Fibroblast of mammary gland (primary cell): ENCODE measurements around the gene ARRDC5.
"Not testable (repeated sequence)": the region's sequence is repeated elsewhere in the genome, so short reads cannot be mapped to it uniquely, and the experiment has no call there.

Source experiments
- DNase-seq: peaks from one replicate; pipeline ENCODE4 v3.0.0-alpha.2; 2010; ENCODE audit warnings: low read depth
- H3K4me3 ChIP-seq: 2 replicates; pipeline ENCODE4 v1.5.1; 2011; ENCODE audit warnings: low read depth, mild to moderate bottlenecking, low read length, moderate library complexity; ENCODE audit not compliant: control insufficient read depth
- TF ChIP-seq, protein P1 (sequence below): conservative IDR thresholded peaks from 2 replicates; pipeline ENCODE4 v1.5.1; 2011; ENCODE audit warnings: low read depth, low read length, inconsistent platforms; ENCODE audit not compliant: control insufficient read depth, insufficient read depth

ARRDC5 gene

DNA sequence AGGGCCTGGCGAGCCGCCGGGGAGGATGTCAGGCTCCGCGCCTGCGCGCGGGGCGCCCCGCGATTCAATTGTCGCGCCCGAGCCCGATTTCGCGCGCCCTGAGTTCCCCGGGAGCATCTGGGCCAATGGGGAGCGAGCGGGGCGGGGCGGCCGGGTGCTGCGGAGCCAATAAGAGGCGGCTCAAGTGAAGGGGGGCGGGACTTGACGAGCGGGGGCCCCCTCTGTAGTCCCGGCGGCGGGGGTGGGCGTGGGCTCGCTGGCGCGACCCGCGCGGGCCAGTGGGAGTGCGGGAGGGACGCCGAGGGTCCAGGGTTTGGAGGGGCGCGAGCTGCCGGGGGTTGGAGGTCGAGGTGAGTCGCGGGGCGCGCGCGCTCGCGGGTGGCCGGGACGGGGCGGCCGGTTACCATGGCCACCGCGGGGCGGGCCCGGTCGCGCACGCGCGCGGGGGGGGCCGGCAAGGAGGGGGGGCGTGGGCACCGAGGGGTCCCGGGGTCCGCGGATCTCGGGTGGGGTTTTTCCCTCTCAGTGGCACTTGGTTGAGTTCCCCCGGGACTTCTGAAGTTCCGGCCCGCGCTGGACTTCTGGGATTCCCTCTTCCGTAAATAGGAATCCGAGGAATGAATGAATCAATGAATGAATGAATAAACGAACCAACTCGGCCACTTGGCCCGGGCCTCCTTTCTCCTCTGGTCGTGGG, 7.3 kb upstream of the ARRDC5 start:
- H3K4me3 ChIP-seq, result peak overlapping the region; percentile 68
- TF ChIP-seq, protein P1, sequence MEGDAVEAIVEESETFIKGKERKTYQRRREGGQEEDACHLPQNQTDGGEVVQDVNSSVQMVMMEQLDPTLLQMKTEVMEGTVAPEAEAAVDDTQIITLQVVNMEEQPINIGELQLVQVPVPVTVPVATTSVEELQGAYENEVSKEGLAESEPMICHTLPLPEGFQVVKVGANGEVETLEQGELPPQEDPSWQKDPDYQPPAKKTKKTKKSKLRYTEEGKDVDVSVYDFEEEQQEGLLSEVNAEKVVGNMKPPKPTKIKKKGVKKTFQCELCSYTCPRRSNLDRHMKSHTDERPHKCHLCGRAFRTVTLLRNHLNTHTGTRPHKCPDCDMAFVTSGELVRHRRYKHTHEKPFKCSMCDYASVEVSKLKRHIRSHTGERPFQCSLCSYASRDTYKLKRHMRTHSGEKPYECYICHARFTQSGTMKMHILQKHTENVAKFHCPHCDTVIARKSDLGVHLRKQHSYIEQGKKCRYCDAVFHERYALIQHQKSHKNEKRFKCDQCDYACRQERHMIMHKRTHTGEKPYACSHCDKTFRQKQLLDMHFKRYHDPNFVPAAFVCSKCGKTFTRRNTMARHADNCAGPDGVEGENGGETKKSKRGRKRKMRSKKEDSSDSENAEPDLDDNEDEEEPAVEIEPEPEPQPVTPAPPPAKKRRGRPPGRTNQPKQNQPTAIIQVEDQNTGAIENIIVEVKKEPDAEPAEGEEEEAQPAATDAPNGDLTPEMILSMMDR, result no peak
- peak; percentile 77 for DNase-seq

DNA sequence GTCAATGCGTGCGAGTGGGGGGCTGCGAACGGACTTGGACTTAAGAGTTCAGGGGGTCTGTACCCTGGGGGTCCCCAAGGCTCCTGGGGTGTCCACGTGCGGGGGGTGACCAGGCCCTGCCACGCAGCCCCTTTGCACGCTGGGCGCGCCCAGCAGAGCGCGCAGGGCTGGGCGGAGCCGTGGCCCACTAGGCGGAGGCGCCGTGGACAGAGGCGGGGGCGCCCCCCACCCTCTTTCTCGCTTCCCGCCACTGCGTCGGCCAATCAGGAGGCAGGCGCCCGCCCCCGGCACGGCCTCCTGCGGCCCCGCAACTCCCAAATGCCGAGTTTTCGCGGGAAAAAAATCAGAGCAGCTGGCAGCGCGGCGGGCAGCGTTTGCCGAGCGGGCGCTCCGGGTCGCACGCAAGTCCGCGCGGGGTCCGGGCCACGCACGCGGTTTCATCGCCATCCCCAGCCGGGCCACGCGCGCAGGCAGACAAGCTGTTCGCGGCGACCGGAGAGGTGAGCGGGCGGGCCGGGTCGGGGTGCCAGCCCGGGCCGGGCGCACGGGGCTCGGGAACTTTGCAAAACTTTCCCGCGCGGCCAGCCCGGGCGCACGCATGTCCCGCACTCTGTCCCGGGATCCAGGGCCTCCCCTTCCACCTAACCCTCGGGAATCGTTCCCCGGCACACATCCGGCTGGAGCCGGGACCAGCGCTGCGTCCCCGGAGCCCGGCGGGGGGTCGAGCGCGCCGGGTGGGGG, 6.6 kb upstream of the ARRDC5 start, which contains the start of gene UHRF1:
Gene UHRF1 (plus strand): TSS at position 346 of the 741 bp plus-strand sequence. CDS start 1,385 bp downstream, outside the sequence.
- peak within 1 kb of the TSS; percentile 68 for H3K4me3 ChIP-seq
- TF ChIP-seq, protein P1, result no peak
- DNase-seq, result no peak

DNA sequence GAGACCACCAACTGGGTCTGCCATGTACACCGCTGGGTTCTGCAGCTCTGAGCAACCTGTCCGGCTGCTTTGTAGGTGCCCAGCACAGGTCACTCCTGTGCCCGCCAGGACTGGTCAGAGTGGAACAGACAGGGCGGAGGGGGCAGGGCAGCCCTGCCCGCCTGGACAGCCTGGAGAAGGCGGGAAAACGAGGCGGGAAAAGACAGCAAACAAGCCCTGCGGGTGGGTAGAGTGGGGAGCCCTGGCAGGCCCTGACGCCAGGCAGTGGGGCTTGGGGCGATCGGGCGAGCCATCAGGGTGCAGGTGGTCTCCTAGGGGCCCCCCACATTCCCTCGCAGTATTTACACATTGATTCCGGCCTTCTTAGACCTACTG, 6.1 kb upstream of the ARRDC5 start:
- no peak for DNase-seq
- TF ChIP-seq, protein P1, result no peak
- H3K4me3 ChIP-seq, result no peak overlapping the region

DNA sequence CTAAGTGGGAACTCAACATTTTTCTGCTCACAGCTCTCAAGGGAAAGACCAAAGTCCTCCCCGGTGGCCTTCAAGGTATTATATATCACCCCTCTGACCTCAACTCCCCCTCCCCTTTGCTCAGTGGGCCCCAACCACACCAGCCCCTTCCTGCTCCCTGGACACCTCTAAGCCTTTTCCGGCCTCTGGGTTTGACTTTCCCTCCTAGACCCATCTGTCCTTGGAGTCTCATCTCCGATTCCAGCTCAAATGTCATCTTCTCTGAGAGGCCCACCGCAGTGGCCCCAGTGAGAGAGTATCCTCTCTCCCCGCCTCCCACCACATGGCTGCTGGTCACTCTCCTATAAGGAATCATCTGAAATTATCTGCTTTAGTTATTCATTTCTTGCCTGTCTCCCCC, 5.7 kb upstream of the ARRDC5 start:
- TF ChIP-seq, protein P1, result no peak
- no peak overlapping the region for H3K4me3 ChIP-seq
- DNase-seq, result no peak

DNA sequence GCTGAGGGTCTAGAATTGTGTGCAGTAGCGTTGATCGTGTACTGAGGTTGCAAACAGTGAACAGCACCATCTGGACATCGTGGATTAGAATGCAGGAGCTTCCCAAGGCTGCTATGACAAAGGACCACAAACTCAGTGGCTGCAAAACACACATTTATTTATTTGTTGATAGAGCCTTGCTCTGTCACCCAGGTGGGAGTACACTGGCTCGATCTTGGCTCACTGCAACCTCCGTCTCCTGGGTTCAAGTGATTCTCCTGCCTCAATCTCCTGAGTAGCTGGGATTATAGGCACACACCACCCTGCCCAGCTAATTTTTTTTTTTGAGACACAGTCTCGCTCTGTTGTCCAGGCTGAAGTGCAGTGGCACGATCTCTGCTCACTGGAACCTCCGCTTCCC, 4.3 kb upstream of the ARRDC5 start:
- DNase-seq, result no peak
- TF ChIP-seq, protein P1, result peak; percentile 5
- no peak overlapping the region for H3K4me3 ChIP-seq

DNA sequence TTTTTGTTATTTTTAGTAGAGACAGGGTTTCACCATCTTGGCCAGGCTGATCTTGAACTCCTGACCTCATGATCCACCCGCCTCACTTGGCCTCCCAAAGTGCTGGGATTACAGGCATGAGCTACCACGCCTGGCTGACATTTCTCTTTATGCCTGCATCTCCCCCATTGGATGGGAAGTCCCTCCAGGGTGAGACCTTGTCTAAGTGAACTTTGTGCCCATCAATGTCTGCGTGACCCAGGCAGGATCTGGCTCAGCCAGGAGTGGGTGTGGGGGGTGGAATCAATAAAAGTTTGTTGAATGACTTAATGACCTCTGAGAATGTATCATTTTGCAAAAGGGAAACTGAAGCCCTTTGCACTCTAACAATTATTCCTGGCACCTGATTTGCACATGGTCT, 1.8 kb upstream of the ARRDC5 start:
- TF ChIP-seq, protein P1, result no peak
- no peak overlapping the region for H3K4me3 ChIP-seq
- DNase-seq, result no peak

DNA sequence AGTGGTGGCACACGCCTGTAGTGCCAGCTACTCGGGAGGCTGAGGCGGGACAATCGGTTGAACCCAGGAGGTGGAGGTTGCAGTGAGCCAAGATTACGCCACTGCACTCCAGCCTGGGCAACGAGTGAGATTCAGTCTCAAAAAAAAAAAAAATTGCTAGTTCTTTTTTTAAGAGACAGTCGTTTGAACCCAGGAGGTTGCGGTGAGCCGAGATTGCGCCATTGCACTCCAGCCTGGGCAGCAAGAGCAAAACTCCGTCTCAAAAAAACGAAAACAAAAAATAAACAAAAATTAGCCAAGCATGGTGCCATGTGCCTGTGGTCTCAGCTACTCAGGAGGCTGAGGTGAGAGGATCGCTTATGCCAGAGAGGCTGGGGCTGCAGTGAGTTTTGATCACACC, 1.8 kb downstream of the ARRDC5 start:
- H3K4me3 ChIP-seq, DNase-seq: not testable (repeated sequence)
